Putamen (tissue), 1 donor: ENCODE measurements around the gene NDUFS6.

ENCODE experiments used
- DNase-seq: peaks from one replicate; pipeline ENCODE4 v3.0.0-alpha.2; 2016; ENCODE audit warnings: low spot score

Gene NDUFS6

DNA sequence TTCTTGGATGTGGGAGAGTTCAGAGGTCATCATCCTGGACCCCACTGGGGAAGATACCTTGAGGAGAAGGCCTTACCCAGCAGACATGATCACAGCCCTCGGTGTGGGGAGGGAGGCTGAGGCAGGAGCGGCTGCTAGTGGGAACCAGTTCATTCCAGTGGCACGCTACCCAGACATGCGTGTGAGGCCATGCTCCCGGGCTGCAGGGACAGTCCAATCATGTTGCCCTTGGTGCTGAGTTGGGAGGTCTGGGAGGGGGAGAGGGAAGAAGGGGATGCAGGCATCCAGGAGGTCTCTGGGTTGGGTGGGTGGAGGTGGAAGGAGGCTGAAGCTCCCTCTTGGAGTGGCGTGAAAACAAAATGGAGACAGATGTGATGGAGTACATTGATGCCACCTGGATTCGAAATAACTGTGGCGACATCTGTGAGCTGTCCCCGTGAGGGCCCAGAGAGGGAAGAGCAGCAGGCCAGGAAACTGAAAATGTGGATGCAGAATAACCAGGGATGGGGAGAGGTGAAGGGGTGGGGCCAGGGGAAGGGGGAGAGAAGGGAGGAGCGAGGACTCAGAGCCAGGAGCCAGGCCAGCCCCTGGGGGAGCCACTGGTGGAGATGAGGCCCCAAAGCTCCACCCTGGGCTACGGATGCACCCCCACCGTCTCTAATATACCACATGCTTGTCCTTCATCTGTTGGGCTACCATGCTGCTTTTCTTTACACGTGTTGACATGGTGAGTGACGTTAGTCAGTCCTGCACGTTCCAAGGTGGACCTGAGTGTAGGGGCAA is 16.2 kb downstream of the NDUFS6 start:
- DNase-seq, result no peak

DNA sequence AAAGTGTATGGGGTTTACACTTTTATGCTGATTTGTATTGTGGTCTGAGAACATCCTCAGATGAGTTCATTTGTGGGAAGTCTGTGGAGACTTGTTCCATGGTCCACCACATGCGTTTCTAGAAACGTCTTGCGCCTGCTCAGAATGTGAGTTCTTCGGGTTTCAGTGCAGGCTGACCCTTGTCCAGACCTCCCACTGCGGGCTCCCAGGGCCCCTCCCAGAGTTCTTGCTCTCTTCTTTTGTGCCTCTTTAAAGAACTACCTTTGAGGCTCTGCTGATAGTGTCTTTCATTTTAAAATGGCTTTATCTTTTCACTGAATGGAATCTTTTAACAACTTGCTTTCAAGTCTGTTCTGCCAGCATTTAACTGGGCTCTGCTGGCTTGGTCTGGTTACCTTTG is 17.6 kb downstream of the NDUFS6 start:
- no peak for DNase-seq

DNA sequence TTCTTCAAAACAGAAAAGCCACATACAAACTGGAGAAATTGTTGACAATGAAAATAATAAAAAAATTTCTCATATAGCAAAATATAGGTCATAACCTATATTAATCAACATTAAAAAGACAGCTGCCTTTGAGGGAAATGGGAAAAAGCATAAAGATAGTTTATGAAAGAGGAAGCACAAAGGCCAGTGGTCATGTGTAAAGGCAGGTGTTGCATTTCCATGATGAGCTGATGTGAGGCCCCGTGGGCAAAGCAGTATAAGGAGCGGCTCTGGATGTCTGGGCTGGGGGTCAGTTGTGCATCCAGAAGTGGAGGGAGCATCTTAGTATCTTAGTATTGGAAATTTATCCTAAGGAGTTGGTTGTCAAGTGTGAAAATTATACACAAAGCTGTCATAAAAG is 18.3 kb downstream of the NDUFS6 start:
- DNase-seq, result no peak

DNA sequence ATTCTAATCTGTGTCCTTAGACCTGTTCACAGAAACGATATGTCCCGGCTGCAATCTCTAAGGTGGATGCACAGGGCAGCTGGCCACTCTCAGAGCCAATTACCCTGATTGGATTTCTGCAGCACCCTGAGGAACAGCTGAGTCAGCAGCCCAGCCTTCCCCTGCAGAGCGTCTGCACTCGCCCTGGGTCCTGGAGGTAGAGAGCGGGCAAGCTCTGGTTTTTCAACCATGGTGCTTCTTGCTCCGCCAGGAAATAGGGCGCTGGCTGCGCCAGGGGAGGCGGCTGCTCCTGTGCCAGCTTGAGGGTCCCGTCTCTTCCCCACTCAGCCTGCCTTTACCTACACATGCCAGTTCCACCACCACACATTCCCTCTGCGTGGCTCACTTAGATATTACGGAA is 19.2 kb downstream of the NDUFS6 start:
- DNase-seq, result no peak

DNA sequence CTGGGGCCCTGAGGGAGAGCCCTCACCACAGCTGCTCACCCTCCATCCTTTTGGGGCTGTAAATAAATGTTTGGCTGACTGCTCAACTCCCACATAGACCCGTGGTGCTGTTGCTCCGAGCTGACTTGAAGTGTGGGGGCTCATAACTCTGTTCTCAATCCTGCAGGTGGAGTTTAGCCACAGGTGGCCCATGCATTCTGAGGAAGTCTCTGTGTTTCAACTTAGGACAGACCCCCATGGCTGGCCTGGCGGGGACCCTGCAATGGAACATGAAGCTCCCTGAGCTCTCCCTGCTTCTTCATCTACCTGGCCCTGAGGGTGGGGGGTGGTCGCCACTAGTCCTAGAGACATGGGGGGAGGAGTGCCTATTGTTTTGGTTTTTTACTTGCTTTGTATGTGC is 19.7 kb downstream of the NDUFS6 start:
- DNase-seq, result no peak

DNA sequence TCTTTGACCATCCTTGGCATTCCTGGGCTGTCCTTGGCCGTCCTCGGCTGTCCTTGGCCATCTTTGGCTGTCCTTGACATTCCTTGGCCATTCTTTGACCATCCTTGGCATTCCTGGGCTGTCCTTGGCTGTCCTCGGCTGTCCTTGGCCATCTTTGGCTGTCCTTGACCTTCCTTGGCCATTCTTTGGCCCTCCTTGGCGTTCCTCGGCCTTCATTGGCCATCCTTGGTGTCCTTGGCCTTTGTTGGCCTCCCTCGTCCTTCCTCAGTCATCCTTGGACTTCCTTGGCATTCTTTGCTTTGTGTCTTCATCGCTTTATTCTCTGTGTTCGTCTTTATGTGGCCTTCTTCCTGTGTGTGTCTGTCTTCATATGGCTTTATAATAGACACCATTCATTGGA is 20.7 kb downstream of the NDUFS6 start:
- no peak for DNase-seq

DNA sequence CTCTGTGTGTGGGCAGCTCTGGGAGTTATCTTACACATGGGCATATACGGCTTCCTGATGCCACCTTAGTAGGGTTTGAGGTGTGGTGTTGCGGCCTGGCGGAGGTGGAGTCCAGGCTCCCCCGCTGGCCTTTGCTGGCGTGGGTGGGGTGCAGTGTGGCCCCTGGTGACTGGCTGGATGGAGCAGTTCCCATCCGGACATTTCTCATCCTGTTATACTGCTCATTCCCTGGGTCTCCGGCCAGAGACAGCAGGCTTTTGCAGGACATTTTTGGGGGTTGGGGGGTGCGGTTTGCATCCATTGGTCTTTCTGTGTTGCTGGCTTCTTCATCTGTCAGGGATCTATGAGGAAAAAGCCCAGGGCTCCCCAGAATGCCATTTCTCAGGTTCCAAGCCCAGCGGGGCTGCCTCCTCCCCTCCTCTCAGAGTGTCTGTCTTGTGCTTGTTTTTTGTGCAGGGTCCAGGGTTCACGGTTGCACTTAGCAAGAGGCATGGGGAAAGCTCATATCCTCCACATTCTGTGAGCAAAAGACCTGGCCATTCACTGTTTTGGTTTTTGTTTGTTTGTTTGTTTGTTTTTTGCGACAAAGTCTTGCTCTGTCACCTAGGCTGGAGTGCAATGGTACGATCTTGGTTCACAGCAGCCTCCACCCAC is 22.3 kb downstream of the NDUFS6 start:
- no peak for DNase-seq

DNA sequence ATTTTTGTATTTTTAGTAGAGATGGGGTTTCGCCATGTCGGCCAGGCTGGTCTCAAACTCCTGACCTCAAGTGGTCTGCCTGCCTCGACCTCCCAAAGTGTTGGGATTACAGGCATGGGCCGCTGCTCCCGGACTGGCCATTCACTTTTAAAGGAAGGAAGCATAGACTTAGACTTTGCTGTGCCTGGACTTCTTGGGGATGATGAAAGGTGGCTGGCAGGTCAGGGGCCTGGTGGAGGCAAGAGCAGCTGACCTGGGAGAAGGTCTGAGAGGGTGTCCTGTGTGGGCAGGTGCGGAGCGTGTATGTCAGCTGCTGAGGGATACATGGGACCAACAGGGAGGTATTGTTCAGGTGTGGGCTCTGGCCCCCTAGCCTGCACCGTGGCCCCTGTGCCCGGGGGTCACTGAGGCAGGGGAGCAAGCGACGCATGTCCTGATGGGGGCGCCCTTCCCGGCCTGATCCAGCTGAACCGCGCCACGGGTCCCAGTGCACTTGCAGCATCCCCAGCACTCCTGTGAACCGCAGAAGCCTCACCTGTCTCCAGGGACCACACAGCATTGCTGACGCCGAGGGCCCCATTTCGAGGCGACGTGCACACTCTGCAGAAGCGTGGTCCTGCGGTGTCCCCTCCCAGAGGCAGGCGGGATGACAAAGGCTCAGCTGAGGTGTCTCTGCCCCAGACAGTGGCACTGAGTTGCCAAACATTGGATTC is 23.1 kb downstream of the NDUFS6 start:
- DNase-seq, result no peak

DNA sequence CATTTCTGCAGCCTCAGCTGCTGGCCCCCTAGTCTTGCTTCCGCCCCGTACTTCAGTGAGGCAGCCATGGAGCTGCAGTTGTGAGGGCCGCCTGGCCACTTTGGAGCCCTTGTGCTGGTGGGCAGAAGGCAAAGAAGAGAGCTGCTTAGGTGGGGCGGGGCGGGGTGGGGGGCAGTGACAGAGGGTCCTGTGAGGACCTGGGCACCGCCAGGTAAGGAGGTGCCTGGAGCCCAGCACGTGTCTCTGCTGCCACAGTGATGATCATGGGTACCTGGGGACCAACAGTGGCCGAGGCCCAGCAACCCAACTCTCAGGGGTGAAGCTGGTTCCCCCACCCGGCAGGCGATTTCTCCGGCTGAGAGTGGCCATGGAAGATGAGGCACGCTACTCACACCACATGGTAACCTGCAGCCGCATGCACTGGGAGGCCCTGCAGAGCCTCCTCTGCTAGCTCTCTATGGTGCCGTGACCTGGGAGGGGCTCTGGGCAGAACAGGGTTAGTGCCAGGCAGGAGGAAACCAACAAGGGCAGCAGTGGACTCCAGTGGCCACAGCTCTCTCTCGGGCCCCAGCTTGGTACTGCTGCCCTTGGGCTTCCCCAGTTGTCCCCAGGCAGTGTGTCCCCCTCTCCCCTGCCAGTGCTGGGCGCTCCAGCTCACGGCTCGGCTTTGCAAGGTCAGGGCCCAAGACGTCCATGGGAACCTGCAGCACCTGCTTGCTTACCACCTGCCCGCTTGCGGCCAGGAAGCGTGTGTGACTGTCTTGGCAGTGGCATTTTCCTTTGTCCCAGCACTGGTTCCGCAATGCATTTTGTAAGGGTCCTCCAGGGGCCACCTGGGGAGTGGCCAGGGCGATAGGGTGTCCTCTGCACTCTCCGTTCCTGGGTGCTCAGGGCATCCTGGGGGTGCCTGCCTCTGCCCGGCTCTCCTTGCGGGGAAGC is 24.0 kb downstream of the NDUFS6 start:
- DNase-seq, result no peak

DNA sequence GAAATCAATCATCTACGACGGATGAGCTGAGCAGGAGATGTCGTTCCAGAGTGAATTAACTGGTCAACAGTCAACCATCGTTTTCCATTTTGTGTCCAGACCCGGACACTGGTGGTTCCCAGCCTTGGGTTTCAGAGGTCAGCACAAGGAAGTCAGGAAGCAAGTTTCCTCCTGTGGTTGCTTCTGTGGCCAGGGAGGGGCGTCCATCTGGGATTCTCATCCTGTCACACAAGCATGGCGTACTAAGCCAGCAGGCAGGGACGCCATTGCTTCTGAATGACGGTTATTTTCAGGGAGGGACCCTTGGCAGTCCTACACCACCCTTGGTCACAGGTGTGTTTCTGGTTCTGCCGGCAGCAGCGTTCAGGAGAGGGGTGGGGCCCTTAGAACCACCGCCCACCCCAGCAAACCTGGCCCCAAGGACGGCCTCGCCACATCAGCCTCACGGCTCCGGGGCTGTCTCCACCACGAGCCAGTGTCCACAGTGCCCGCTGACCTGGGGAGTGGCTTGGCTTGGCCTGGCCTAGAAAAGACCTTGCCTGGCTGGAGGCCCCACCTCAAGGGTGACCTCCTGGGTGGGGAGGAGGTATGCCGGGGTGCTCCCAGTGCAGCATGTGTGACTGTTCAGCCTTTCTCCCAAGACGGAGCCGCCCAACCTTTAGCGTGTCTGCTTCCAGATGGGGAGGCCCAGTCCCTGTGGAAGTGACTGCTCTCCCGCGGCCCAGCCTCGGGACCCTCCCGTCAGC is 25.2 kb downstream of the NDUFS6 start:
- no peak for DNase-seq

DNA sequence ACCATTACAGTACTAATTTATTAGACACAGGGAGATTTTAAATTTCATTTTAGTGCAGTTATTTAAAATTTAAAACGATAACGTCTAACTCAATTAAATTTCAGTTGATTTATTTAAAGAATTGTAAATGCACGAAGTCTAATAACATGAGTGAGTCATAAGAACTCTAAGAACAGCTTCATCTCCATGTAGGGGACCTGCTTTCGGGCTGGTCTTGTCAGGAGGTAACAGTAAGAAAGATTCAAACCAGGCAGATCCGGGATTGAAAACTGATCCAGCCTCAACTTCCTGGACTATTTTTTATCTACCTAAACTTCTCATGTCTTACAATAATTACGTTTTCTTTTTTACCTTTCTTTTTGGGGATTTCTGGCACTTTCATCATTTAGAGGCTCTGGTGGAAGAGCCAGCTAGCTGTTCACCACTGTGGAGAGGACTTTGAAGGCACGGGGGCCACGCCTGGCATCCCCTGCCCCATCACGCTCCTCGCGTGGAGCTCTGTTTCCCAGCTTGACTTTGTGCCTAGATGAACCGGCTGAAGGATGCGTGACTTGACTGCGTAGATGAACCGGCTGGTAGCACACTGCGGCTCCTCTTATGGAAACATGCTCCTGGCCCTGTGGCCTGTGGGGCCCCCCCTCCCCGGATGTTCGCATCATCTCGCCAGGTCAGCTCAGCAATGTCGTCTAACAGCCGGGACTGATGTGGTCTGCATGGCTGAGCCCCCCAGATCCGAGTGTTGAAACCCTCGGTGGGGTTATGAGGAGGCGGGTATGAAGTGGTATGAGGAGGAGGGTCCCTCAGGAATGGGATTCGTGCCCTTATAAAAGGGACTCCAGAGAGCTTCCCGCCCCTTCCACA is 26.0 kb downstream of the NDUFS6 start:
- DNase-seq, result no peak

DNA sequence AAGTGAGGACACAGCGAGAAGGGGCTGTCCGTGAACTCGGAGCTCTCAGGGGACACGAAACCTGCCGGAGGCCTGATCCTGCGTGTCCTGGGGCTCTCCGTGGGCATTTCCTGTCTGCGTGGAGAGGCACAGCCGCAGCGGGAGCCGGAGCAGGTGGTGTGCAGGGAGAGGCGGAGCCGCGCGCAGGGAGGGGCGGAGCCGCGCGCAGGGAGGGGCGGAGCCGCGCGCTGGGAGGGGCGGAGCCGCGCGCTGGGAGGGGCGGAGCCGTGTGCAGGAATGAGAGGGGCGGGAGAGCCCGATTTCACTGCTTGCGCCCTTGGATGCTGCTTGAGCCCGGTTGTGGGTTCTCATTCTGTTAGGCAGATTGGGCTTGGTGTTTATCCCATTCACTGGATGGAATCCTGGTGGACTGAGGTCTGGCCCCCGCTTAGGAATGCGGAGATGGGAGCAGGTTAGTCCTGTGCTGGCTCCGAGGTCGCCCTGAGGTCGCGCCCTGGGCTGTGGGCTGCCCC is 26.7 kb downstream of the NDUFS6 start:
- no peak for DNase-seq

DNA sequence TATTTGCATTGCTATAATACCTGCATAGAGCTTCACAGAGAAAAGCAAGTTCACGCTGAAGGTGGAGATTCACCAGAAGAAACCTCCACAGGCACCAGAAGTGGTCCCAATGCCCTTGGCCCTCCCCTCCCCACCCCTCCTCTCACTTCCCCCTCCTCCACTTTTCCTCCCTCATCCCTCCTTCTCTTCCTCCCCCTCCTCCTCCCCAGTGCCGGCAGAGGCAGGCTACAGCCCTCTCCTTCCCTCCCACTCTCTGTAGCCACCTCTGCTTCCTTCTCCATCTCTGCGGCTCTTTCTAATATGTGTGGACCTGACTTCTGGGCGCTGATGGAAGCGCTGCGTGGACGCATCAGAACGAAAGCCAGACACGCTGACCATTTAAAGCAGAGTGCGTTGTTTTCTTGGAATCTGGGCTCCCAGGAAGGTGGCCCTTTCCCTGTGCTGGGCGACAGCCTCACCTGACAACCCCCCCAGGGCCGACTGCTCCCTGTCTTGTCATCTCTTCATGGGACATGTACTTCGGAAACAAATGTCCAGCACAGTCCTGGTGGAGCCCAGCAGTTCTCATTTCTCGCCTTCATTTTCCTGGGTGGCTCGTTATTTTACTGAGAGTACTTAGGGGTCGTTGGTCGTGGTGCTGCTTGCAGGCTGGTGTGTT is 29.5 kb downstream of the NDUFS6 start:
- DNase-seq, result no peak

DNA sequence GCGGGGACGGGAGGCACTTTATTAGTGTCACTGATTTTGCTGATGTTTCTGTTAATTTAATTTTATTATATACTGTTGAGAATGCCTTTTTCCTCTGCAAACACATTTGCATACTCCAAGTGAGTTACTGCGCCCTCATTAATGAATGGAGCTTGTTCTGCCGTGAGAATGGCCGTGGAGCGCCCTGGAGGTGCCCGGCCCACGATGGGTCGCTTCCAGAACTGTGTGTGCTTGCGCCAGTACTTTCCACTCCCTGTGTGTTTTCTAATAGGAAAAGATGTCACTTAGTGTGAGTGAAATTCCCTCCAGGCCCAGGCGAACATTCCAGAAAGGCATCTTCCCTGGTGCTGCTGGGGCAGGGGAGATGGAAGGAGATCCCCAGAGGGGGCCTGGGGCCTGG is 30.1 kb downstream of the NDUFS6 start:
- DNase-seq, result no peak

DNA sequence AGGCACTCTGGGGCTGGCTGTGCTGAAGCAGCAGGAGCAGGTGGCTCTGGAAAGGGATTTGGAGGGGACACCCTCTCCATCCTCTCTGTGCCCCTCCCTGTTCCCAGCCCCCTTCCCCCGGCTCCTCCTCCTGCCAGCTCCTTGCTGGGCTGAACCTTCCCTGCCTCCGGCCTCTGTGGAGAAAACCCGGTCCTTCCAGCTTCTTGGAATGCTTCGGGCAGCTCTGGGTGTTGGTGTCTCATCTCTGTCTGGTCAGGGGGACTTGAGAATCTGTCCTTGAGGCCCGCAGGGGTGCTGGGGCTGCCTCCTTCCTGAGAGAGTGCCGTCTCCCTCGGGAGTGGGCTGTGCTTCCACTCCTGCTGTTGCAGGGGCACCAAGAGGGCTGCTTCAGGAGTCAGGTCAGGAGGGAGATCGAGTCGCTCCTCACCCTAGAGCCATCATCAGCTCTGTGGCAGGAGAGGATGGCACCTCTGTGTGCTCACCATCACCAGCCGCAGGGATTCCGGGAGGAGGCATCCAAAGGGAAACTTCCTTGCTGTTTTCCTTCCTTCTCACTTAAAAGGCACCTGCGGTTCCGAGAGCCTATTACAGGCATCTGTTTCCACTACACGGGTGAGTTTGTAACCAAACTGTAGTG is 30.6 kb downstream of the NDUFS6 start:
- no peak for DNase-seq

DNA sequence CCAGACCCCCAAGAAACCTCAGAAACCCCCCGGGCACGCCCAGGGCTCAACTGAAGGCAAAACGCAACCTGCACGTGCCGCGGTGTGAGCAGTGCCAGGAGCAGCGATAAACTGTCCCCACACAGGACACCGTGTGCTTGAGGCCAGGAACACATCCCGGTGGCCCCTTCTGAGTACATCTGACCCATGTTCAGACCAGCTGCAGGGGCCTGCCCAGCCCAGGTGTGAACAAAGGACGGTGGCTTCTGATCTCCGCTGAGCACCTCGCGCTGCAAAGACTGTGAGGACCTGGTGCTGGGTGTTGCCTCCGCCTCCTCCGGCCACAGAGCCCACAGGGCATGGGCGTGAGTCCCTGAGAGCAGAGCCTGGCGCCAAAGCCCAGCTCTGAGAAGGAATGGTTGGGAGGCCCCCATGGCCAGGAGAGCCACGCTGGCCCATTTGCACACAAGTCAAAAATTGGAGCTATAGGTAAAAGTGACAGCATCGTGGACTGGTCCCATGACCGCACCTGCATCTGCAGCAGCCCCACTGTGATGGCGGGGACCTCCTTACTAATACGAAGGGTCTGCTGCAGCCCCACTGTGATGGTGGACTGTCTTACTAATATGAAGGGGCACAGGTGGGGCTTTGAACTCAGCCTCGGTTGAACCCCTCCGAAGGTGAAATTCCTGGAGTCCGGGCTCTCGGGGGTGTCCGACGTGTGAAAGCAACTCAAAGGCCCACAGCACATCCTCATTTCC is 31.5 kb downstream of the NDUFS6 start:
- DNase-seq, result no peak

DNA sequence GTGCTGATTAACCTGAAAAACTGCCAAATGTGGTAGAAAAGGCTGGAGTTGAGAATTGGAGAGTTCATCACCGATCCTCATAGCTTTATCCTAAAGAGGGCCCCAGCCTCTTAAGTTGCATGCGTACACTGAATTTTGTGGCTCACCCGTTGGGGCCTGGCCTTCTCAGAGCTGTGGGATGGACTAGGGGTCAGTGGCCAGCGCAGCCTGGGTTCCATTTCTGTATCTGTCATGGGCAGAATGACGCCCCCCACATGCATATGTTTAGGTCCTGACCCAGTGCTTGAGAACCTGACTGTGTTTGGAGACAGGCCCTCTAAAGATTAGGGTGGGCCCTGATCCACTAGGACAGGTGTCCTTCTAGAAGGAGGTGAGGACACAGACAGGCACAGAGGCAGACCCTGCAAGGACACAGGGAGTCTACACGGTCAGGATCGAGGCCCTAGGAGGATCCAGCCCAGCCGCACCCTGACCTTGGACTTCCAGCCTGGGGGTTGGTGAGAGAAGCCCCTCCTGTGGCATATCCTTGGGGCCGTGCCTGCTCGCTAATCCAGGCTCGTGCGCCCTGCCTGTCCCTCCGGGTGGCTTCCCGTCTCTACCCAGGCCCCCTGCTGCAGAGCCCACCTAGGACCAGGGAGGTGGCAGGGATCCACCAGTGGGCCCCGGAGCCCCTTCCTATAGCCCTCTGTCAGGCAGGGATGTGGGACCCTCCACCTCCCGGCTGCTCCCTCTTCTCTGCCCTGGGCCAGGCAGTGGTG is 32.2 kb downstream of the NDUFS6 start:
- DNase-seq, result no peak
